Kidney (tissue), 14 donors: ENCODE measurements around the gene KXD1. TPM values are rescaled to one million over a fixed set of nuclear protein-coding genes. Genes with fewer than 3 reads are reported as not detected.

Experiments
- DNase-seq, 5 donors: peaks; one replicate each; pipeline ENCODE4 v3.0.0-alpha.2; 2013 to 2020
- FAIRE-seq: peaks from 2 replicates; lab custom pipeline; 2012; peaks lifted over from hg19 to GRCh38; lab: Jason Lieb, UNC
- H3K27ac ChIP-seq, 2 donors: one replicate each; pipeline ENCODE4 v1.7.0; 2013; ENCODE audit warnings: low read depth in 2 of 2, low read length in 2 of 2, inconsistent platforms in 1 of 2
- H3K27me3 ChIP-seq: one replicate; pipeline ENCODE4 v1.7.1; 2013; ENCODE audit warnings: low read length, inconsistent platforms; ENCODE audit not compliant: control insufficient read depth, insufficient read depth
- H3K36me3 ChIP-seq, 3 donors: one replicate each; pipeline versions ENCODE4 v1.7.0 to v1.7.1; 2013; ENCODE audit warnings: low read length in 3 of 3, control low read depth in 1 of 3, inconsistent platforms in 1 of 3; ENCODE audit not compliant: insufficient read depth in 3 of 3, control insufficient read depth in 2 of 3
- H3K4me1 ChIP-seq, 3 donors: one replicate each; pipeline versions ENCODE4 v1.7.0 to v1.7.1; 2013; ENCODE audit warnings: low read length in 3 of 3, inconsistent platforms in 1 of 3, low read depth in 1 of 3; ENCODE audit not compliant: control insufficient read depth in 2 of 3, insufficient read depth in 2 of 3
- H3K4me3 ChIP-seq, 3 donors: one replicate each; pipeline versions ENCODE4 v1.7.0 to v1.8.1; 2013; ENCODE audit warnings: low read length in 3 of 3, control low read depth in 1 of 3, inconsistent platforms in 1 of 3
- H3K9ac ChIP-seq, 3 donors: one replicate each; pipeline versions ENCODE4 v1.7.0 to v1.7.1; 2013; ENCODE audit warnings: low read length in 3 of 3, control low read depth in 1 of 3, inconsistent platforms in 1 of 3
- H3K9me3 ChIP-seq, 3 donors: one replicate each; pipeline versions ENCODE4 v1.7.0 to v1.7.1; 2013; ENCODE audit warnings: low read length in 3 of 3, control low read depth in 1 of 3, inconsistent platforms in 1 of 3; ENCODE audit not compliant: control insufficient read depth in 2 of 3, insufficient read depth in 1 of 3
- CTCF ChIP-seq: IDR thresholded peaks from 3 replicates; pipeline ENCODE4 v1.5.1; 2012; ENCODE audit warnings: mild to moderate bottlenecking, moderate library complexity, borderline replicate concordance; ENCODE audit not compliant: insufficient read depth; ENCODE audit errors: extremely low read depth
- intact Hi-C: fragments of 100-400 bp; cut with DNase I; formaldehyde crosslinking; loops from one replicate; pipeline ENCODE4 v1.11.1; 2022
- polyA plus RNA-seq: library from polyadenylated mRNA; stranded (reverse); fragments of 350-450 nt; fragmentation: Illumina TruSeq; extraction: RNeasy Lipid Tissue Mini Kit (QIAGEN cat#74804); gene quantifications from one replicate; pipeline ENCODE4 v1.2.3, GENCODE V29; 2014; ENCODE audit warnings: low read depth, low replicate concordance; ENCODE audit not compliant: insufficient read depth
- total RNA-seq: library from RNA; stranded (reverse); fragmentation: NEBNext Ultra II Directional; extraction: Animal tissue kit (Norgen Biotek cat#: 25700); gene quantifications from one replicate; pipeline ENCODE4 v1.2.1, GENCODE V29; 2021
- donor health status: control.
- donor health status: control.
- donor health status: control.
- donor health status: control.
- donor health status: control.
- donor health status: DM: yes; HTN: yes; CAD: no.
- donor health status: Normal renal cell carcinoma (clear cell type).

The KXD1 gene
- total and polyA plus RNA-seq, 2 donors from 2014 or later: 56.3 to 69.9 TPM

DNA sequence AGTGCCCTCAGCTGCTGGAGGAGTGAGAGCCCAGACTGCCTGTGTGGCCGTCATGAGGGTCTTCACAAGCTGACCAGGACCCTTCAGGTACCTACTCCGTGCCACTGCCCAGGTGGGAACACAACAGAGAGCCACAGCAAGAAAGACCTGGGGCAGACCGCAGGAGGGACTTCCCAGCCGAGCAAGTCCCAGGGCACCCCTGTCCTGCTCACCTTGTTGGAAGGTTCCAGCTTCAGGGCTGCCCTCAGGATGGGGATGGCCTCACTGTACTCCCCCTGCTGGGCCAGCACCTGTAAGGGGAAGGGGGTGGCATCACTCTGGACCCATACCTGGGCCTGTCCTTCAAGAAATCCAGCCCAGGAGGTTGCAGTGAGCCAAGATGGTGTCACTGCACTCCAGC is 24.6 kb upstream of the KXD1 start:
- no peaks in the 10 kb centered on the region for H3K27me3 ChIP-seq
- H3K9me3 ChIP-seq: no peaks in the 10 kb centered on the region
- no peak overlapping the region for H3K9ac ChIP-seq
- TF ChIP-seq CTCF: no peak
- intact Hi-C loops: no loop called here
- DNase-seq (no peak), FAIRE-seq (no peak)
- H3K36me3 ChIP-seq: peaks cover 2 to 29% (median 12%) of the 10 kb centered on the region in 3 donors
- H3K27ac ChIP-seq: no peak overlapping the region
- H3K4me3 ChIP-seq: no peak overlapping the region
- no peaks in the 10 kb centered on the region for H3K4me1 ChIP-seq

DNA sequence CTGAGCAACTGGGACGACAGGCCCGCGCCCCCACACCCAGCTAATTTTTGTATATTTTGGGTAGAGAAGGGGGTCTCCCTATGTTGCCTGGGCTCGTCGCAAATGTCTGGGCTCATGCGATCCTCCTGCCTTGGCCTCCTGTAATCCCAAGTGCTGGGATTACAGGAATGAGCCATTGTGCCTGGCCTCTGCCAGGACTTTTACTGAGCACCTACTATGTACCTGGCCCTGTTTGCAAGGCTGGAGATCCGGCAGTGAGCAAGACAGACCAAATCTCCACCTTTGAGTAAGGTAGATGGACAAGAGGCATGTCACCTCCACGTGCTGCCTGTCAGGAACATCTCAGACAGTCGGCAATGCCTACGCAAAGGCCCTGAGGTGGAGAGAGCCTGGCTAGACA is 21.2 kb upstream of the KXD1 start:
- DNase-seq: no peak
- no peak for TF ChIP-seq CTCF
- Histone ChIP-seq H3K27ac (no peak overlapping the region), H3K9me3 (no peaks in the 10 kb centered on the region), H3K27me3 (no peaks in the 10 kb centered on the region), H3K4me3 (no peak overlapping the region), H3K9ac (no peak overlapping the region), H3K36me3 (peaks cover 2 to 38% (median 18%) of the 10 kb centered on the region in 3 donors), H3K4me1 (no peaks in the 10 kb centered on the region)
- no peak for FAIRE-seq
- intact Hi-C loops: no loop called here

GRCh38 chr19:18537431-18537830 is 20.2 kb upstream of the KXD1 start:
- DNase-seq (no peak), FAIRE-seq (no peak)
- TF ChIP-seq CTCF: no peak
- intact Hi-C loops: no loop called here
- Histone ChIP-seq H3K4me3 (no peak overlapping the region), H3K4me1 (peaks cover 0 to 5% (median 4%) of the 10 kb centered on the region in 3 donors), H3K27me3 (no peaks in the 10 kb centered on the region), H3K9me3 (no peaks in the 10 kb centered on the region), H3K36me3 (peaks cover 2 to 33% (median 17%) of the 10 kb centered on the region in 3 donors), H3K27ac (no peak overlapping the region), H3K9ac (no peak overlapping the region)

DNA sequence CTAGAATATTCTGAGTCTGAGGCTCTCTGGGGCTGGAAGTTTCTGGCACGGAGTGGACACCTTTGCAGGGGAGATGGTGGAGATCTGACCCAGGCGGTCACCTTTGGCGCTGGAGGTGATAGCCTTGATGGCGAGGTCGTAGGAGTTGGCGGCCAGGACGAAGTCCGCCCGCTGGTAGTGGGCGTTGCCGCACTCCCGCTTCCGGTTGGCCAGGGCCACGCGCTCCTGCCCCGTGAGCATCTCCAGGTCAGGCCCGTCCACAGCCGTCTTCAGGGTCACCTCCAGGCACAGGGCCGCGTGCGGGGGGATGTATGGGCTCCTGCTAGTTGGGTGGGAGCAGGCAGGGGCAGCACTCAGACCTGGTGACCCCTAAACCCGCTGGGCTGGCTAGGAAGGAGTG is 19.6 kb upstream of the KXD1 start:
- intact Hi-C loops: no loop called here
- DNase-seq (no peak), FAIRE-seq (no peak)
- H3K4me1 ChIP-seq: peaks cover 0 to 7% (median 4%) of the 10 kb centered on the region in 3 donors
- H3K9me3 ChIP-seq: no peaks in the 10 kb centered on the region
- no peak overlapping the region for H3K9ac ChIP-seq
- no peak overlapping the region for H3K27ac ChIP-seq
- TF ChIP-seq CTCF: no peak
- peaks cover 2 to 28% (median 13%) of the 10 kb centered on the region in 3 donors for H3K36me3 ChIP-seq
- no peak overlapping the region for H3K4me3 ChIP-seq
- H3K27me3 ChIP-seq: no peaks in the 10 kb centered on the region
